ENCODE data around the gene PHACTR1.

PHACTR1 gene

GRCh38 chr6:13217206-13217905 lies 500.8 kb downstream of the PHACTR1 start:
- Histone ChIP-seq H3K27me3 (ENCODE audit: insufficient read depth, low read length) (no peaks in the 10 kb centered on the region), H3K4me1 (ENCODE audit: insufficient read depth, low read length) (no peaks in the 10 kb centered on the region), H3K9me3 (ENCODE audit: insufficient read depth, low read depth, low read length) (no peaks in the 10 kb centered on the region), H3K9ac (ENCODE audit: low read depth, low read length) (no peak overlapping the region), H3K27ac (ENCODE audit: low read length) (no peak overlapping the region), H3K4me3 (ENCODE audit: low read length) (no peak overlapping the region), H3K36me3 (ENCODE audit: insufficient read depth, low read depth, low read length) (no peaks in the 10 kb centered on the region)

GRCh38 chr6:13220266-13220665 lies 503.7 kb downstream of the PHACTR1 start:
- Histone ChIP-seq H3K27ac (ENCODE audit: low read length) (no peak overlapping the region), H3K27me3 (ENCODE audit: insufficient read depth, low read length) (no peaks in the 10 kb centered on the region), H3K9ac (ENCODE audit: low read depth, low read length) (no peak overlapping the region), H3K9me3 (ENCODE audit: insufficient read depth, low read depth, low read length) (no peaks in the 10 kb centered on the region), H3K4me1 (ENCODE audit: insufficient read depth, low read length) (no peaks in the 10 kb centered on the region), H3K4me3 (ENCODE audit: low read length) (no peak overlapping the region), H3K36me3 (ENCODE audit: insufficient read depth, low read depth, low read length) (no peaks in the 10 kb centered on the region)

GRCh38 chr6:13222048-13222447 lies 505.5 kb downstream of the PHACTR1 start:
- Histone ChIP-seq H3K4me1 (ENCODE audit: insufficient read depth, low read length) (no peaks in the 10 kb centered on the region), H3K27ac (ENCODE audit: low read length) (no peak overlapping the region), H3K4me3 (ENCODE audit: low read length) (no peak overlapping the region), H3K27me3 (ENCODE audit: insufficient read depth, low read length) (no peaks in the 10 kb centered on the region), H3K9me3 (ENCODE audit: insufficient read depth, low read depth, low read length) (no peaks in the 10 kb centered on the region), H3K9ac (ENCODE audit: low read depth, low read length) (no peak overlapping the region), H3K36me3 (ENCODE audit: insufficient read depth, low read depth, low read length) (no peaks in the 10 kb centered on the region)

- no peaks in the 10 kb centered on the region for H3K27me3 ChIP-seq (ENCODE audit: insufficient read depth, low read length)
- H3K9ac ChIP-seq (ENCODE audit: low read depth, low read length), result no peak overlapping the region
- no peaks in the 10 kb centered on the region for H3K9me3 ChIP-seq (ENCODE audit: insufficient read depth, low read depth, low read length)
- no peak overlapping the region for H3K4me3 ChIP-seq (ENCODE audit: low read length)
- H3K27ac ChIP-seq (ENCODE audit: low read length), result no peak overlapping the region
- H3K4me1 ChIP-seq (ENCODE audit: insufficient read depth, low read length), result no peaks in the 10 kb centered on the region
- H3K36me3 ChIP-seq (ENCODE audit: insufficient read depth, low read depth, low read length), result no peaks in the 10 kb centered on the region
Measured at GRCh38 chr6:13226071-13226470, 509.5 kb downstream of the PHACTR1 start.

GRCh38 chr6:13228264-13229204 lies 512.0 kb downstream of the PHACTR1 start:
- Histone ChIP-seq H3K9me3 (ENCODE audit: insufficient read depth, low read depth, low read length) (no peaks in the 10 kb centered on the region), H3K36me3 (ENCODE audit: insufficient read depth, low read depth, low read length) (no peaks in the 10 kb centered on the region; the same call in 1 of the 2 replicates), H3K4me3 (ENCODE audit: low read length) (no peak overlapping the region), H3K4me1 (ENCODE audit: insufficient read depth, low read length) (no peaks in the 10 kb centered on the region), H3K27ac (ENCODE audit: low read length) (no peak overlapping the region), H3K27me3 (ENCODE audit: insufficient read depth, low read length) (no peaks in the 10 kb centered on the region), H3K9ac (ENCODE audit: low read depth, low read length) (no peak overlapping the region)

GRCh38 chr6:13229205-13230085 lies 512.9 kb downstream of the PHACTR1 start:
- no peak overlapping the region for H3K9ac ChIP-seq (ENCODE audit: low read depth, low read length)

GRCh38 chr6:13233106-13233505 lies 516.5 kb downstream of the PHACTR1 start:
- H3K27ac ChIP-seq (ENCODE audit: low read length), result no peak overlapping the region
- H3K4me1 ChIP-seq (ENCODE audit: insufficient read depth, low read length), result no peaks in the 10 kb centered on the region
- no peaks in the 10 kb centered on the region; the same call in 1 of the 2 replicates for H3K36me3 ChIP-seq (ENCODE audit: insufficient read depth, low read depth, low read length)
- H3K9me3 ChIP-seq (ENCODE audit: insufficient read depth, low read depth, low read length), result no peaks in the 10 kb centered on the region
- H3K9ac ChIP-seq (ENCODE audit: low read depth, low read length), result no peak overlapping the region
- H3K27me3 ChIP-seq (ENCODE audit: insufficient read depth, low read length), result no peaks in the 10 kb centered on the region
- no peak overlapping the region for H3K4me3 ChIP-seq (ENCODE audit: low read length)

More at GRCh38 chr6:13229205-13230085, 512.9 kb downstream of the PHACTR1 start:
- Histone ChIP-seq H3K4me1 (ENCODE audit: insufficient read depth, low read length) (no peaks in the 10 kb centered on the region), H3K27me3 (ENCODE audit: insufficient read depth, low read length) (no peaks in the 10 kb centered on the region), H3K27ac (ENCODE audit: low read length) (no peak overlapping the region), H3K9me3 (ENCODE audit: insufficient read depth, low read depth, low read length) (no peaks in the 10 kb centered on the region), H3K36me3 (ENCODE audit: insufficient read depth, low read depth, low read length) (no peaks in the 10 kb centered on the region; the same call in 1 of the 2 replicates), H3K4me3 (ENCODE audit: low read length) (no peak overlapping the region)

- H3K9ac ChIP-seq (ENCODE audit: low read depth, low read length), result no peak overlapping the region
- no peak overlapping the region for H3K27ac ChIP-seq (ENCODE audit: low read length)
- no peaks in the 10 kb centered on the region for H3K27me3 ChIP-seq (ENCODE audit: insufficient read depth, low read length)
- no peaks in the 10 kb centered on the region for H3K9me3 ChIP-seq (ENCODE audit: insufficient read depth, low read depth, low read length)
- no peak overlapping the region for H3K4me3 ChIP-seq (ENCODE audit: low read length)
- no peaks in the 10 kb centered on the region for H3K4me1 ChIP-seq (ENCODE audit: insufficient read depth, low read length)
- H3K36me3 ChIP-seq (ENCODE audit: insufficient read depth, low read depth, low read length), result no peaks in the 10 kb centered on the region; the same call in 1 of the 2 replicates
Measured at GRCh38 chr6:13234130-13234529, 517.6 kb downstream of the PHACTR1 start.

- H3K9me3 ChIP-seq (ENCODE audit: insufficient read depth, low read depth, low read length), result no peaks in the 10 kb centered on the region
- H3K9ac ChIP-seq (ENCODE audit: low read depth, low read length), result no peak overlapping the region
- H3K4me3 ChIP-seq (ENCODE audit: low read length), result no peak overlapping the region
- no peaks in the 10 kb centered on the region for H3K4me1 ChIP-seq (ENCODE audit: insufficient read depth, low read length)
- H3K27me3 ChIP-seq (ENCODE audit: insufficient read depth, low read length), result no peaks in the 10 kb centered on the region
- no peak overlapping the region for H3K27ac ChIP-seq (ENCODE audit: low read length)
- no peaks in the 10 kb centered on the region; the same call in 1 of the 2 replicates for H3K36me3 ChIP-seq (ENCODE audit: insufficient read depth, low read depth, low read length)
Measured at GRCh38 chr6:13235339-13235738, 518.8 kb downstream of the PHACTR1 start.

- no peaks in the 10 kb centered on the region; the same call in 1 of the 2 replicates for H3K36me3 ChIP-seq (ENCODE audit: insufficient read depth, low read depth, low read length)
- H3K4me1 ChIP-seq (ENCODE audit: insufficient read depth, low read length), result no peaks in the 10 kb centered on the region
- no peaks in the 10 kb centered on the region for H3K9me3 ChIP-seq (ENCODE audit: insufficient read depth, low read depth, low read length)
- no peak overlapping the region for H3K9ac ChIP-seq (ENCODE audit: low read depth, low read length)
- H3K4me3 ChIP-seq (ENCODE audit: low read length), result no peak overlapping the region
- H3K27ac ChIP-seq (ENCODE audit: low read length), result no peak overlapping the region
- H3K27me3 ChIP-seq (ENCODE audit: insufficient read depth, low read length), result no peaks in the 10 kb centered on the region
Measured at GRCh38 chr6:13237318-13237717, 520.8 kb downstream of the PHACTR1 start.

- no peaks in the 10 kb centered on the region for H3K36me3 ChIP-seq (ENCODE audit: insufficient read depth, low read depth, low read length)
- no peaks in the 10 kb centered on the region for H3K4me1 ChIP-seq (ENCODE audit: insufficient read depth, low read length)
- H3K27me3 ChIP-seq (ENCODE audit: insufficient read depth, low read length), result no peaks in the 10 kb centered on the region
- no peak overlapping the region for H3K27ac ChIP-seq (ENCODE audit: low read length)
- no peak overlapping the region for H3K4me3 ChIP-seq (ENCODE audit: low read length)
- no peaks in the 10 kb centered on the region for H3K9me3 ChIP-seq (ENCODE audit: insufficient read depth, low read depth, low read length)
- no peak overlapping the region for H3K9ac ChIP-seq (ENCODE audit: low read depth, low read length)
Measured at GRCh38 chr6:13238017-13238416, 521.5 kb downstream of the PHACTR1 start.
